ENCODE measurements around the gene TANGO2. TPM values are rescaled to one million over a fixed set of nuclear protein-coding genes. Genes with fewer than 3 reads are reported as not detected.
A peak's percentile ranks its signal among the peaks of the same experiment; 100 is the strongest.

TANGO2 gene
- total RNA-seq, 1 experiment from 2014 or later, result 14.6 TPM

DNA sequence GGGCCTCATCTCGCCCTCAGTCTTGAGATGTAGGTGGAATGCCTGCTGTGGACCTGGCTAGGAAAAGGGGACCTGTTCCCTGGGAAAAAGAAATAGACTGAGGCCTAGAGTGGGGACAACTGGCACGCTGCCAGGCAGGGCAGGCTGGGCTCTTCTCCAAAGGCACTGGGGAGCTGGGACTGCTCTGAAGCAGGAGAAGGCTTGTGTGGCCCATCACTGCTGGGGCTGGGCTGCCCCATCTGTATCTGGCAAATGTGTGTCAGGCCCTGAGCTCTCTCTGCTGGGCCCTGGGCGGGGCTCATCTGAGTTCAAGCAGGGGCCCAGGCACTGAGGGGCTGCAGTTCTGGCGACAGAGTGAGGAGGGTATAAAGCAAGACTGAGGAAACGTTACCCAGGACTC, 37.2 kb upstream of the TANGO2 start:
- no peak overlapping the region for H4K5ac ChIP-seq (ENCODE audit: insufficient read length, low read depth, low read length)
- H2AFZ ChIP-seq (ENCODE audit: low read length), result no peak overlapping the region
- Mint-ChIP-seq H3K27ac (peak overlapping the region in 1 of 3 experiments; percentile 57; a peak in 1 of 7 replicates), H3K27me3 (ENCODE audit: low read depth) (no peaks in the 10 kb centered on the region), H3K9me3 (no peaks in the 10 kb centered on the region), H3K4me3 (no peak overlapping the region), H3K36me3 (ENCODE audit: insufficient read depth in 1 of 3, low read depth in 3 of 3) (peaks cover 5 to 21% (median 15%) of the 10 kb centered on the region in 3 experiments; a peak in 6 of 7 replicates), H3K4me1 (peaks cover 5 to 10% of the 10 kb centered on the region in 2 experiments; a peak in 3 of 4 replicates)
- H3K9me3 ChIP-seq (ENCODE audit: control insufficient read depth, low read depth, low read length), result no peaks in the 10 kb centered on the region
- no peak overlapping the region for H2BK12ac ChIP-seq (ENCODE audit: insufficient read length, low read depth, low read length)
- H2AK5ac ChIP-seq (ENCODE audit: insufficient read length, low read length), result no peak overlapping the region
- no peak overlapping the region for H4K91ac ChIP-seq (ENCODE audit: insufficient read length, low read depth, low read length)
- H3K79me1 ChIP-seq (ENCODE audit: insufficient read depth, low read depth, low read length, poor library complexity, severe bottlenecking), result peaks cover 4% of the 10 kb centered on the region
- WGBS (ENCODE audit: extremely low coverage, insufficient read length, low lambda C conversion rate), result no CpG with 5 or more reads among the region's 5 CpGs
- H3K27ac ChIP-seq (ENCODE audit: insufficient read length, low read depth, low read length), result no peak overlapping the region
- TF ChIP-seq CTCF (conservative IDR thresholded peaks at IDR 0.05), result no peak
- H3K14ac ChIP-seq (ENCODE audit: insufficient read depth, low read length), result no peak overlapping the region
- H3K79me2 ChIP-seq (ENCODE audit: insufficient read depth, low read length), result no peaks in the 10 kb centered on the region
- H4K20me1 ChIP-seq (ENCODE audit: control insufficient read depth, insufficient read depth, insufficient read length), result peaks cover 3% of the 10 kb centered on the region
- H3K27me3 ChIP-seq (ENCODE audit: insufficient read depth, low read length), result no peaks in the 10 kb centered on the region
- H2BK15ac ChIP-seq (ENCODE audit: low read depth, low read length), result no peak overlapping the region
- H3K4me1 ChIP-seq (ENCODE audit: insufficient read depth, low read length), result no peaks in the 10 kb centered on the region; the same call in 1 of the 2 replicates
- H2BK5ac ChIP-seq (ENCODE audit: insufficient read length, low read length), result no peak overlapping the region
- H4K8ac ChIP-seq (replicated peaks; ENCODE audit: insufficient read length, low read depth, low read length), result no peak overlapping the region
- H3K4ac ChIP-seq (ENCODE audit: low read depth, low read length), result no peak overlapping the region
- H3K23ac ChIP-seq (ENCODE audit: insufficient read length, low read depth, low read length), result no peak overlapping the region
- no peak overlapping the region for H3K18ac ChIP-seq (ENCODE audit: insufficient read length, low read depth, low read length)
- DNase-seq, result no peak
- H3K23me2 ChIP-seq (ENCODE audit: insufficient read length, low read depth, low read length, poor library complexity, severe bottlenecking), result no peaks in the 10 kb centered on the region
- no peak overlapping the region for H3T11ph ChIP-seq (ENCODE audit: low read length)
- no peak overlapping the region for H3K56ac ChIP-seq (ENCODE audit: insufficient read length, low read depth, low read length)
- H3K4me2 ChIP-seq (ENCODE audit: insufficient read depth, insufficient read length, low read length), result no peak overlapping the region
- H2BK120ac ChIP-seq (ENCODE audit: low read depth, low read length, poor library complexity, severe bottlenecking), result no peak overlapping the region
- H2BK20ac ChIP-seq (ENCODE audit: low read depth, low read length, poor library complexity, severe bottlenecking), result no peak overlapping the region
- H3K9ac ChIP-seq (ENCODE audit: extremely low read depth, insufficient read length, low read length), result no peak overlapping the region
